MM.1S (cell line): Measurements from ENCODE around the gene MANSC4.

Experiments used
- DNase-seq: peaks from one replicate; pipeline ENCODE4 v3.0.0-alpha.2; 2015
- H2AFZ ChIP-seq: fragments of 300-600 bp; sonication (generic); 2 replicates; pipeline ENCODE4 v1.6.0; 2016; ENCODE audit warnings: antibody characterized with exemption, low read length
- H3F3A ChIP-seq: fragments of 300-600 bp; sonication (generic); 2 replicates; pipeline ENCODE4 v1.6.1; 2016; ENCODE audit warnings: mild to moderate bottlenecking, antibody characterized with exemption, low read length, moderate library complexity, mixed read lengths; ENCODE audit not compliant: insufficient read depth
- H3K27ac ChIP-seq: fragments of 300-600 bp; sonication (generic); 2 replicates; pipeline ENCODE4 v1.5.1; 2016; ENCODE audit warnings: mild to moderate bottlenecking, low read length
- H3K27me3 ChIP-seq: fragments of 300-600 bp; sonication (generic); replicated peaks from 2 replicates; pipeline ENCODE4 v1.6.0; 2016; ENCODE audit warnings: low read length; ENCODE audit not compliant: insufficient read depth
- H3K36me3 ChIP-seq: fragments of 300-600 bp; sonication (generic); replicated peaks from 2 replicates; pipeline ENCODE4 v1.6.1; 2016; ENCODE audit warnings: mild to moderate bottlenecking, low read length, mixed read lengths; ENCODE audit not compliant: insufficient read depth
- H3K4me1 ChIP-seq: fragments of 300-600 bp; sonication (generic); 2 replicates; pipeline ENCODE4 v1.6.1; 2016; ENCODE audit warnings: low read length, mixed read lengths
- H3K4me2 ChIP-seq: fragments of 300-600 bp; sonication (generic); 2 replicates; pipeline ENCODE4 v1.6.0; 2016; ENCODE audit warnings: low read depth, low read length
- H3K4me3 ChIP-seq: fragments of 300-600 bp; sonication (generic); 2 replicates; pipeline ENCODE4 v1.5.1; 2016; ENCODE audit warnings: low read length, mixed read lengths
- H3K79me2 ChIP-seq: fragments of 300-600 bp; sonication (generic); 2 replicates; pipeline ENCODE4 v1.6.1; 2016; ENCODE audit warnings: mixed run types, low read length, mixed read lengths
- H3K9ac ChIP-seq: fragments of 300-600 bp; sonication (generic); 2 replicates; pipeline ENCODE4 v1.6.1; 2016; ENCODE audit warnings: low read length, mixed read lengths
- H3K9me2 ChIP-seq: fragments of 300-600 bp; sonication (generic); replicated peaks from 2 replicates; pipeline ENCODE4 v1.6.1; 2016; ENCODE audit warnings: mild to moderate bottlenecking, low read length, mixed read lengths; ENCODE audit not compliant: insufficient read depth
- H3K9me3 ChIP-seq: fragments of 300-600 bp; sonication (generic); replicated peaks from 2 replicates; pipeline ENCODE4 v1.6.1; 2016; ENCODE audit warnings: mild to moderate bottlenecking, low read length, mixed read lengths; ENCODE audit not compliant: insufficient read depth
- H4K20me1 ChIP-seq: fragments of 300-600 bp; sonication (generic); 2 replicates; pipeline ENCODE4 v1.6.1; 2016; ENCODE audit warnings: mild to moderate bottlenecking, low read length, moderate library complexity, mixed read lengths; ENCODE audit not compliant: insufficient read depth
- EZH2 ChIP-seq: fragments of 300-600 bp; sonication (generic); optimal IDR thresholded peaks from 2 replicates; pipeline ENCODE3; 2017; ENCODE audit warnings: low read depth, mild to moderate bottlenecking, antibody characterized with exemption, low read length, mixed read lengths
- EZH2phosphoT487 ChIP-seq: fragments of 300-600 bp; sonication (generic); IDR thresholded peaks from 2 replicates; pipeline ENCODE4 v1.6.1; 2018; ENCODE audit warnings: antibody characterized with exemption, low read length
- TF ChIP-seq, protein P1 (sequence below): fragments of 300-600 bp; sonication (generic); IDR thresholded peaks from 2 replicates; pipeline ENCODE4 v1.5.1; 2016; ENCODE audit warnings: antibody characterized with exemption, low read length, mixed read lengths

The MANSC4 gene

DNA sequence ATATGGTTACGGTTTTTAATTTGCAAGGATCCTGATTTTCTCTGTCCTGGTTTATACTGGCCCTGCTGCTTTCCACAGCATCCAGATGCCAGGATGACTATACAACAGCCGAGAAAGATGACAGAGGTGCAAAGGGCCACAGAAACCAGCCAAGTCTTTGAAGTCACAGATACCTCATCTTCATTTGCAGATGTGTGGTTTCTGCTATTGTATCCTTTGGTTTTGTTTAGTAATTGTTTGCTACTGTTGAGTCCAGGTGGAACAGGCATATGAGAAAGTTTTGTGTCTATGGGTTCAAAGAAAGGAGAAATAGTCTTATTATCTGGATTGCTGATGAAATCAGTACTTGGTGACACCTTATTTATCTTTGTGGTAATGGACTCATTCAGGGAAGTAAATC lies 17.3 kb downstream of the MANSC4 start:
- no peaks in the 10 kb centered on the region for H3K36me3 ChIP-seq
- no peaks in the 10 kb centered on the region for H3K27me3 ChIP-seq
- H3K4me1 ChIP-seq: peaks cover 10% of the 10 kb centered on the region; the same call in 1 of the 2 replicates
- no peaks in the 10 kb centered on the region for H3K9me2 ChIP-seq
- H3K4me2 ChIP-seq: no peak overlapping the region
- H2AFZ ChIP-seq: no peak overlapping the region
- H3K9ac ChIP-seq: no peak overlapping the region
- peak overlapping the region; percentile 21; the same call in 1 of the 2 replicates for H3K27ac ChIP-seq
- no peak for TF ChIP-seq EZH2
- no peak for TF ChIP-seq EZH2phosphoT487
- TF ChIP-seq, protein P1, sequence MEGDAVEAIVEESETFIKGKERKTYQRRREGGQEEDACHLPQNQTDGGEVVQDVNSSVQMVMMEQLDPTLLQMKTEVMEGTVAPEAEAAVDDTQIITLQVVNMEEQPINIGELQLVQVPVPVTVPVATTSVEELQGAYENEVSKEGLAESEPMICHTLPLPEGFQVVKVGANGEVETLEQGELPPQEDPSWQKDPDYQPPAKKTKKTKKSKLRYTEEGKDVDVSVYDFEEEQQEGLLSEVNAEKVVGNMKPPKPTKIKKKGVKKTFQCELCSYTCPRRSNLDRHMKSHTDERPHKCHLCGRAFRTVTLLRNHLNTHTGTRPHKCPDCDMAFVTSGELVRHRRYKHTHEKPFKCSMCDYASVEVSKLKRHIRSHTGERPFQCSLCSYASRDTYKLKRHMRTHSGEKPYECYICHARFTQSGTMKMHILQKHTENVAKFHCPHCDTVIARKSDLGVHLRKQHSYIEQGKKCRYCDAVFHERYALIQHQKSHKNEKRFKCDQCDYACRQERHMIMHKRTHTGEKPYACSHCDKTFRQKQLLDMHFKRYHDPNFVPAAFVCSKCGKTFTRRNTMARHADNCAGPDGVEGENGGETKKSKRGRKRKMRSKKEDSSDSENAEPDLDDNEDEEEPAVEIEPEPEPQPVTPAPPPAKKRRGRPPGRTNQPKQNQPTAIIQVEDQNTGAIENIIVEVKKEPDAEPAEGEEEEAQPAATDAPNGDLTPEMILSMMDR: no peak
- H3K79me2 ChIP-seq: no peaks in the 10 kb centered on the region
- no peaks in the 10 kb centered on the region for H3K9me3 ChIP-seq
- no peaks in the 10 kb centered on the region for H4K20me1 ChIP-seq
- no peak overlapping the region for H3K4me3 ChIP-seq
- H3F3A ChIP-seq: peaks cover 12% of the 10 kb centered on the region; the same call in 1 of the 2 replicates
- peak; percentile 73 for DNase-seq

DNA sequence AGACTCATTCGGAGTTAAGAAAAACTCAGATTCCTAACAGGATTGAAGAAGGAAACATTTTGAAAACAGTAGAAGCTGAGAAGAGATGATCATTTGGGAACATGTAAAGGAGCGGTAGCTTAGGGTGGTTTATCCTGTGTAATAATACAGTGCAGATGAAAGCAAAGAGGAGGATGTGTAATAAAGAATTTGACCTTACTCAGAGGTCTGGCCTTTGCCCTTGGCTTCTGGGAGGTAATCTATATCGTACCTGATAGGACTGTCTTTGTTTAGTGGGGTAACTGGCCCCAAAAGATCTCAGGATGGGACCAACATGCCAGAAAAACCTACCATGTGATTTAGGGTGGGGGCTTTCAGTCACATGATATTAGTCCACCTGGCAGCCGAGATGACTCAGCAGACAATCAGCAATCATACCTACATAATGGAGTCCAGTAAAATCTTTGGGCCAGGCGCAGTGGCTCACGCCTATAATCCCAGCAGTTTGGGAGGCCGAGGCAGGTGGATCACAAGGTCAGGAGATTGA lies 23.3 kb downstream of the MANSC4 start:
- Histone ChIP-seq H4K20me1 (no peaks in the 10 kb centered on the region), H3K4me2 (no peak overlapping the region), H3K36me3 (0 out of 2 replicates have a peak, but pooled peaks cover 6% of the 10 kb centered on the region), H3K9ac (no peak overlapping the region), H3K79me2 (no peaks in the 10 kb centered on the region), H3K9me2 (no peaks in the 10 kb centered on the region), H2AFZ (no peak overlapping the region), H3K4me1 (no peaks in the 10 kb centered on the region), H3K27me3 (no peaks in the 10 kb centered on the region), H3K9me3 (no peaks in the 10 kb centered on the region), H3K4me3 (no peak overlapping the region), H3K27ac (no peak overlapping the region), H3F3A (no peaks in the 10 kb centered on the region)
- DNase-seq: no peak
- TF ChIP-seq EZH2phosphoT487: no peak
- TF ChIP-seq EZH2: no peak
- TF ChIP-seq, protein P1: no peak

DNA sequence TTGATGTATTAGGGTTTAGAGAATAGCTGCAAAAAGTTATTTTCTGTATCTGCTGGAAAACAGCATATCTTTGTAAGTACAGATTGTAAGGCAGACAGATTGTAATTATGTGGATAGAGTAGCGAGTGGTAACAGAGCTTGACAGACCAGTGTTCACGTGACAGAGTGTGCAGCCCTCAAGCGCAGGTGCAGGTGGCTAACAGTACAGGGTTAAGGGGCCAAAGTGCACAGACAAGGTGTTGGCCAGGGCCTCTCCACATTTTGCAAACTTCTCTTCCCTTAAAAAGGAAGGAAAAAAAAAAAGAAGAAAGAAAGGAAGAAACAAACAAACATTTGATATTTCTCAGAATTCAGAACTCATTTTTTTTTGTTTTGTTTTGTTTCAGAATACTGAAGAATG lies 25.2 kb downstream of the MANSC4 start:
- Histone ChIP-seq H3K4me2 (no peak overlapping the region), H3K79me2 (no peaks in the 10 kb centered on the region), H3K27ac (no peak overlapping the region), H3F3A (no peaks in the 10 kb centered on the region), H4K20me1 (no peaks in the 10 kb centered on the region), H3K27me3 (no peaks in the 10 kb centered on the region), H2AFZ (no peak overlapping the region), H3K9ac (no peak overlapping the region), H3K4me1 (no peaks in the 10 kb centered on the region), H3K9me3 (no peaks in the 10 kb centered on the region), H3K36me3 (0 out of 2 replicates have a peak, but pooled peaks cover 6% of the 10 kb centered on the region), H3K9me2 (no peaks in the 10 kb centered on the region), H3K4me3 (no peak overlapping the region)
- no peak for DNase-seq
- no peak for TF ChIP-seq EZH2
- TF ChIP-seq EZH2phosphoT487: no peak
- TF ChIP-seq, protein P1: no peak
